Gastrocnemius medialis (tissue), 4 donors: ENCODE results near the gene EFCC1.

Experiments used
- CTCF ChIP-seq, 5 experiments: fragments of 450-650 bp in 3 of 5; fragments of 200-600 bp in 2 of 5; sonication (generic) in 2 of 5; IDR thresholded peaks in 4 of 5; conservative IDR thresholded peaks in 1 of 5; 1 replicate in 4 of 5; 2 replicates in 1 of 5; pipeline ENCODE4 v1.5.1; 2016 to 2019; ENCODE audit warnings: antibody characterized with exemption in 5 of 5, mild to moderate bottlenecking in 3 of 5, moderate library complexity in 3 of 5
- POLR2A ChIP-seq, 2 donors: fragments of 450-650 bp; IDR thresholded peaks; one replicate each; pipeline ENCODE4 v1.6.1; 2017; ENCODE audit warnings: antibody characterized with exemption in 2 of 2, mild to moderate bottlenecking in 2 of 2, moderate library complexity in 2 of 2

GRCh38 chr3:128956440-128956839 is 44.7 kb upstream of the EFCC1 start:
- no peak for TF ChIP-seq CTCF (IDR thresholded peaks at IDR 0.05 in 4 of 5, conservative IDR thresholded peaks at IDR 0.05 in 1 of 5)
- no peak for TF ChIP-seq POLR2A (IDR thresholded peaks at IDR 0.05)
